IPS-18c (cell line): ENCODE results near the gene TMEM156.
"Not testable (repeated sequence)": the region's sequence is repeated elsewhere in the genome, so short reads cannot be mapped to it uniquely, and the experiment has no call there.

Experiments used
- H3K4me3 ChIP-seq: 2 replicates; pipeline ENCODE4 v1.7.0; 2013; ENCODE audit warnings: low read depth, mild to moderate bottlenecking, low read length, moderate library complexity; ENCODE audit not compliant: insufficient read depth
- H3K9me3 ChIP-seq: one replicate; pipeline ENCODE4 v1.6.1; 2013; ENCODE audit warnings: mild to moderate bottlenecking, low read length, moderate library complexity; ENCODE audit not compliant: control insufficient read depth, insufficient read depth

Gene TMEM156

DNA sequence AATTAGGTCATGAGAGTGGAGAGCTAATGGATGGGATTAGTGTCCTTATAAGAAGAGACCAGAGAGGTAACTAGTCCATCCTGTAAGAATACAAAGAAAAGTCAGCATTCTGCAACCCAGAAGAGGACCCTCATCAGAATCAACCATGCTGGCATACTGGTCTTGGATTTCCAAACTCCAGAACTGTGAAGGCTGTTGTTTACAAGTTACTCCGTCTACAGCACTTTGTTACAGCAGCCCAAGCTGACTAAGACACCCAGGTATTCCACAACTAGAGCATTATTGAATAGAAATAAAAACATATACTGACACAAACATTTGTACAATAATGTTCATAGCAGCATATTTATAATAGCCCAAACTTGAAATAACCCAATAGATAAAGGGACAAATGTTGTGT lies 9.2 kb downstream of the TMEM156 start:
- no peaks in the 10 kb centered on the region for H3K9me3 ChIP-seq
- no peak overlapping the region for H3K4me3 ChIP-seq

DNA sequence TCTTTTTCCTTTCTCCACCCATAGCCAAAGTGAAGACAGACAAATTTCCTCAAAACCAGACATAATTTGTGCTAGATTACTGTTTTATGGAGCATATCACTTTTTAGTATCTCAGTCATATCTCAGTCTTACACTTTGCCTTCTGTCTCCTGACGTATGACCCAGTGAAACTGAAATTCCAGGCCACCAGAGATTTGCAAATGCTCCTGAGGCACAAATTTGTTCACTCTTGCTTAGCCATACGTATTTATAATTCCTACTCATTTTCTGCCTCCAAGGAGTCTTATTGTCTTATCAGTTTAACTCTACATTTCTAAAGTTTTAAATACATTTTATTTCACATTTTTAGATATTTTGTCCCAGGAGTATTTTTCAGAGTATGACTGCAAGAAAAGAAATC lies 10.0 kb downstream of the TMEM156 start:
- H3K9me3 ChIP-seq = no peaks in the 10 kb centered on the region
- no peak overlapping the region for H3K4me3 ChIP-seq

GRCh38 chr4:39021631-39022030 lies 10.6 kb downstream of the TMEM156 start:
- Histone ChIP-seq H3K9me3 (no peaks in the 10 kb centered on the region), H3K4me3 (no peak overlapping the region)

- Histone ChIP-seq H3K9me3 (no peaks in the 10 kb centered on the region), H3K4me3 (no peak overlapping the region)
These were observed 12.1 kb downstream of the TMEM156 start for GRCh38 chr4:39020130-39020529.

DNA sequence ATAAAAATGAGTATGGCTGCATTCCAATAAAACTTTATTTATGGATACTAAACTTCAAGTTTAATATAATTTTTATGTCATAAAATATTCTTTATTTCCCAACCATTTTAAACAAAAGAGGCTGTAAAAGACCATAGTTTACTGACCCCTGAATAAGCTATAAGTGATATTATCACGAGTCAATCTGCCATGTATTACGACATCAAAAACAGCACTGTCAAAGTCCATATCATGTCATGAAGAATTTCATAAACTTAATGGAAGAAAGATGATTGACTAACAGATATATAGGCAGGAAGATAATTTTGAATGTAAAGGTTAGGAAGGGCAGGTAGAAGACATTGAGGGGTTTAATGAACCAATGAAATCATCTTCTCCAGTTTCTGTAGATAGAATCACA lies 18.2 kb downstream of the TMEM156 start:
- Histone ChIP-seq H3K9me3 (no peaks in the 10 kb centered on the region), H3K4me3 (no peak overlapping the region)

- Histone ChIP-seq H3K4me3 (no peak overlapping the region), H3K9me3 (no peaks in the 10 kb centered on the region)
These were observed 27.5 kb downstream of the TMEM156 start for GRCh38 chr4:39004758-39005157.

- H3K4me3 ChIP-seq, H3K9me3 ChIP-seq: not testable (repeated sequence)
These were observed 30.2 kb downstream of the TMEM156 start for GRCh38 chr4:39002058-39002457.

- Histone ChIP-seq H3K9me3 (no peaks in the 10 kb centered on the region), H3K4me3 (no peak overlapping the region)
These were observed 36.6 kb downstream of the TMEM156 start for GRCh38 chr4:38995660-38996005.

GRCh38 chr4:38994135-38994534 lies 38.1 kb downstream of the TMEM156 start:
- H3K4me3 ChIP-seq = no peak overlapping the region

GRCh38 chr4:38993683-38994082 lies 38.5 kb downstream of the TMEM156 start:
- no peaks in the 10 kb centered on the region for H3K9me3 ChIP-seq
- H3K4me3 ChIP-seq = no peak overlapping the region

More at GRCh38 chr4:38994135-38994534, 38.1 kb downstream of the TMEM156 start:
- no peaks in the 10 kb centered on the region for H3K9me3 ChIP-seq

GRCh38 chr4:38990241-38990640 lies 42.0 kb downstream of the TMEM156 start:
- Histone ChIP-seq H3K4me3 (no peak overlapping the region), H3K9me3 (no peaks in the 10 kb centered on the region)

DNA sequence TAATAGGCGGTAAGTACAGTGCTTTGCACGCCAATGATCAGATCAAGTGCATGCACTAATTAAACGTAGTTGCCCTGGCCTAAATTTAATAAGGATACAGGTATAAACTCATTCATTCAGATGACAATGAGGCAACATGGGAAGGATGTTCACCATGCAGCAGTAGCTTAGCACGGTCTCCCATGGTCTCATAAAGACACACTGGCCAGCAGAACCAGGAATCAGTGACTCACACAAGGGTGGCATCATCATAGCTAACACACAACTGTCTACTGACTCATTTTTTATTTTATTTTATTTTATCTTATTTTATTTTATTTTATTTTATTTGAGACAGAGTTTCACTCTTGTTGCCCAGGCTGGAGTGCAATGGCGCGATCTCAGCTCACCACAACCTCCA lies 42.7 kb downstream of the TMEM156 start:
- H3K9me3 ChIP-seq = no peaks in the 10 kb centered on the region
- no peak overlapping the region for H3K4me3 ChIP-seq

DNA sequence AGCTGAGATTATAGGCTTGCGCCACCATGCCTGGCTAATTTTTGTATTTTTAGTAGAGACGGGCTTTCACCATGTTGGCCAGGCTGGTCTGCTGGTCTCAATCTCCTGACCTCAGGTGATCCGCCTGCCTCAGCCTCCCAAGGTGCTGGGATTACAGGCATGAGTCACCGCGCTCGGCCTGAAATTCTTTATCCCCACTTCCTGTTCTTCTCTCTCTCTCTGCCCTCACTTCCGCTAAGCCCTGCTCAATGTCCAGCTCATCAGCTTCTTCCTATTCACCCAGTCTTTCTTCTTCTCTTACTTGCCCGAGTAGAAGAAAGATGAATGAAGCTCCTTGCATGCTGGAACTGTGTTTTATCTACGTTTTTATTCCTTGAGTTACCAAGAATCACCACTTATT lies 43.9 kb downstream of the TMEM156 start:
- not testable (repeated sequence) for H3K4me3 ChIP-seq

DNA sequence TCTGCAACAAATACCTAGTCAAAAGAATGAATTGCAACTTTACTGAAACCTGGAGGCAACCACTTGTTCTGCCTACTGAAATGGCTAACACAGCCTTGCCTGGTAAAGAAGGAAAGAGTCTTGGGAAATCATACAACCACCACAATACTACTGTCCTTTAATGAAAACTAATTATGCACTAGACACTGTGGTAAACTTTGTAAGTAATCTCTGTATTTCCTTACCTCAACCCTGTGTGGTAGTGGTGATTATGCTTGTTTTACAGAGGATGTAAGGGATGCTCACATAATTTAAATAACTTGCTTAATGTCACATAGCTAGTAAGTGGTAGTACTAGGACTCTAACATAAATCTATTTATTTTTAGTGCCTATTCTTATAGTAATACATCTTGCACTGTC lies 44.7 kb downstream of the TMEM156 start:
- Histone ChIP-seq H3K4me3 (no peak overlapping the region), H3K9me3 (no peaks in the 10 kb centered on the region)

More for the DNA sequence above, 43.9 kb downstream of the TMEM156 start:
- not testable (repeated sequence) for H3K9me3 ChIP-seq

DNA sequence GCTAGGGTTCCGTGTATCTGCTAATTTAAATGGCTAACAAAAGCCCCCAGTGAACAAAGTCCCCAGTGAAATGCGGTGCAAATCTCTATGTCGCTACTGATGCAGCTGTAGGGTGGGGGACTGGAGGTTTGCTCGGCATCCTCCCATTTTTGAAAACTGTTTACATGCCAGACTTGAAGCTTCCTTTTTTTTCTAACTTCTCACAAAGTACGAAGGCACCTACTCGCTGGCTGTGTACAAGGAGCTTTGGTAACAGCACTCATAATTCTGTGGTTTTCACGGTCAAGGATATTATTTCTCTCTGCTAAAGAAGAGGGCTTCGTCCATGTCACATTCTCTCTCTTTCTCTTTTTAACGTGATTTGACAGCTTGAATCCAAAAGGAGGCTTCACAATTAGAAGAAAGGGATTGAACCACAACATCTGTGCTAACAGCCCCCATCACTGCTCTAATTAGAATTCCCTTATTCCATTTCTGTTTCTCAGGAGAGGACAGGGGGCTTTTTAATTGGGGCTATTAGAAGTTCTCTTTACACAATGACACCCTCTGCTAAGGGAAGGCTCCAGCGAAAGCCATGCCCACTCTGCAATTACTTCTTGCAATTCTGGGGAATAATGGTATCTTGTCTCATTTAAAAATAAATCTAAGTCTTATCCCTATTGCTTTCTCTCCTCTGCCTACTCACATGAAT lies 46.7 kb downstream of the TMEM156 start:
- no peaks in the 10 kb centered on the region for H3K9me3 ChIP-seq
- H3K4me3 ChIP-seq = no peak overlapping the region

- no peaks in the 10 kb centered on the region for H3K9me3 ChIP-seq
- no peak overlapping the region for H3K4me3 ChIP-seq
These were observed 48.2 kb downstream of the TMEM156 start for GRCh38 chr4:38983787-38984598.

DNA sequence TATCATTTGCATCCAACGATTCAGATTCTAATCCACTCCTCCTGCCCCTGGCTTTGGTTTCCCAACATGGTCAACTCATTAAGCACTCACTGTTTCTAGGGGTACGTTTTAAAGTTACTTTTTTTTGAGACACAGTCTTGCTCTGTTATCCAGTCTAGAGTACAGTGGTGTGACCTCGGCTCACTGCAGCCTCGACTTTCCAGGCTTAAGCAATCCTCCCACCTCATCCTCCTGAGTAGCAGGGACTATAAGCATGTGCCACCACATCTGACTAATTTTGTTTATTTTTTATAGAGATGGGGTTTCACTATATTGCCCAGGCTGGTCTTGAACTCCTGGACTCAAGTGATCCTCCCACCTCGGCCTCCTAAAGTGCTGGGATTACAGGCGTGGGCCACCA lies 48.9 kb downstream of the TMEM156 start:
- H3K9me3 ChIP-seq = no peaks in the 10 kb centered on the region
- H3K4me3 ChIP-seq = no peak overlapping the region

DNA sequence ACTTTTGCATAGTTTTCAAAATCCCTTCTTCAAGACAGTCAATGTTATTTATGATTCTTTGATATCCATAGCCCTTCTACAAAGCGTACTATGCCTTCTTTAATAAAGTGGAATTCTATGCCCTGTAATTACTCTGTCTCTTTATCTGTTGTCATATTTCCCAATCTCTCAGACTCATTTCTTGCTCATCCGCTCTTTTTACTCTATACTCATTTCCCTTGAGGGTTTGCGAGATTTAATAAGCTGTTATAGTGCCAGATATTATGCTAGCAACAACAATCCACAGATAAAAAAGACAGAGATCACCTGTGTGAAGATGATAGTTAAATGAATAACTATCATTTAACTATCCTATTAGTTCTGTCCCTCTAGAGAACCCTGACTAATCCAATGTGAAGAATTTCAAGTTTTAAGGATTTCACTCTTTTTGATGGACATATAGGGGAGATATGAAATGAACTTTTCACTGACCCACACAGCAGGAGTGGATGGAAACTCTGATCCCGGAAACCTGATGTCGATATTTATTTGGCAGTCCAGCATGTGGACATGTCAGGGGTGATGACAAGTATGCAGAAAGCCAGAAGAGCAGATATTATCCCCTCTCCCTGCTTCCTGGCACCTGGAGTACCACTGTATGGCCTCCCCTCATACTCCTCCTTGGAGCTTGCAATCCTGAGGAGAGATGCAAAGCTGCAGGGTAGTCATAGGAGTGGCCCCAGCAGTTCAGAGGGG lies 49.7 kb downstream of the TMEM156 start:
- H3K4me3 ChIP-seq = no peak overlapping the region
- H3K9me3 ChIP-seq = no peaks in the 10 kb centered on the region
